Ascending aorta (tissue), 2 donors: ENCODE data around the gene CD274. TPM values are rescaled to one million over a fixed set of nuclear protein-coding genes. Genes with fewer than 3 reads are reported as not detected.

Experiments
- DNase-seq, 2 donors: peaks; one replicate each; pipeline ENCODE4 v3.0.0-alpha.2; 2019; ENCODE audit warnings: low spot score in 2 of 2
- H3K27ac ChIP-seq, 2 donors: fragments of 200-600 bp; sonication (generic); one replicate each; pipeline ENCODE4 v1.5.1; 2016 to 2017; ENCODE audit warnings: mild to moderate bottlenecking in 1 of 2
- H3K27me3 ChIP-seq: fragments of 200-600 bp; sonication (generic); one replicate; pipeline ENCODE4 v1.5.1; 2017
- H3K36me3 ChIP-seq, 2 donors: fragments of 200-600 bp; sonication (generic); one replicate each; pipeline ENCODE4 v1.5.1; 2016
- H3K4me1 ChIP-seq, 2 donors: fragments of 200-600 bp; sonication (generic); one replicate each; pipeline ENCODE4 v1.5.1; 2016 to 2017; ENCODE audit warnings: mild to moderate bottlenecking in 1 of 2
- H3K4me3 ChIP-seq, 2 donors: fragments of 200-600 bp; sonication (generic); one replicate each; pipeline ENCODE4 v1.5.1; 2016 to 2017; ENCODE audit warnings: mild to moderate bottlenecking in 1 of 2
- H3K9me3 ChIP-seq, 2 donors: fragments of 200-600 bp; sonication (generic); one replicate each; pipeline ENCODE4 v1.5.1; 2016
- CTCF ChIP-seq, 3 experiments: fragments of 200-600 bp in 2 of 3; fragments of 450-650 bp in 1 of 3; sonication (generic) in 2 of 3; IDR thresholded peaks; one replicate each; pipeline ENCODE4 v1.5.1; 2016 to 2019; ENCODE audit warnings: antibody characterized with exemption in 3 of 3, mild to moderate bottlenecking in 1 of 3, moderate library complexity in 1 of 3
- intact Hi-C: fragments of 100-400 bp; cut with DNase I; formaldehyde crosslinking; loops from one replicate; pipeline ENCODE4 v1.15.1; 2023
- total RNA-seq: library from RNA; depleted of rRNA; stranded (reverse); fragments of >200 nt; gene quantifications from one replicate; pipeline ENCODE4 v1.1.0, GENCODE V29; 2016

CD274 gene
- total RNA-seq, 1 donor from 2014 or later: 23.8 TPM

GRCh38 chr9:5483306-5483705 is 33.0 kb downstream of the CD274 start:
- Histone ChIP-seq H3K4me3 (no peak overlapping the region), H3K27me3 (no peaks in the 10 kb centered on the region), H3K36me3 (no peaks in the 10 kb centered on the region), H3K27ac (no peak overlapping the region), H3K4me1 (no peaks in the 10 kb centered on the region), H3K9me3 (no peaks in the 10 kb centered on the region)
- no peak for DNase-seq
- no peak for TF ChIP-seq CTCF (IDR thresholded peaks at IDR 0.05)
- intact Hi-C loops: no loop called here

GRCh38 chr9:5485378-5486085 is 35.2 kb downstream of the CD274 start:
- H3K4me1 ChIP-seq: no peaks in the 10 kb centered on the region
- no peak for TF ChIP-seq CTCF (IDR thresholded peaks at IDR 0.05)

GRCh38 chr9:5486988-5487387 is 36.6 kb downstream of the CD274 start:
- no peaks in the 10 kb centered on the region for H3K9me3 ChIP-seq
- no peak overlapping the region for H3K27ac ChIP-seq
- TF ChIP-seq CTCF (IDR thresholded peaks at IDR 0.05): no peak
- H3K36me3 ChIP-seq: no peaks in the 10 kb centered on the region
- no peak overlapping the region for H3K4me3 ChIP-seq
- no peaks in the 10 kb centered on the region for H3K27me3 ChIP-seq
- DNase-seq: no peak
- intact Hi-C loops: no loop called here
- no peaks in the 10 kb centered on the region for H3K4me1 ChIP-seq

More at GRCh38 chr9:5485378-5486085, 35.2 kb downstream of the CD274 start:
- no peak overlapping the region for H3K27ac ChIP-seq
- no peak for DNase-seq
- no peaks in the 10 kb centered on the region for H3K27me3 ChIP-seq
- H3K4me3 ChIP-seq: no peak overlapping the region
- intact Hi-C loops: no loop called here
- H3K36me3 ChIP-seq: no peaks in the 10 kb centered on the region
- H3K9me3 ChIP-seq: no peaks in the 10 kb centered on the region

- Histone ChIP-seq H3K27me3 (no peaks in the 10 kb centered on the region), H3K9me3 (no peaks in the 10 kb centered on the region), H3K36me3 (no peaks in the 10 kb centered on the region), H3K27ac (no peak overlapping the region), H3K4me1 (no peaks in the 10 kb centered on the region), H3K4me3 (no peak overlapping the region)
- intact Hi-C loops: no loop called here
- no peak for DNase-seq
- TF ChIP-seq CTCF (IDR thresholded peaks at IDR 0.05): no peak
Measured at GRCh38 chr9:5488221-5489008, 38.1 kb downstream of the CD274 start.

- intact Hi-C loops: no loop called here
- H3K36me3 ChIP-seq: no peaks in the 10 kb centered on the region
- H3K27me3 ChIP-seq: no peaks in the 10 kb centered on the region
- TF ChIP-seq CTCF (IDR thresholded peaks at IDR 0.05): no peak
- no peaks in the 10 kb centered on the region for H3K9me3 ChIP-seq
- no peak overlapping the region for H3K4me3 ChIP-seq
- no peaks in the 10 kb centered on the region for H3K4me1 ChIP-seq
- H3K27ac ChIP-seq: no peak overlapping the region
- no peak for DNase-seq
Measured at GRCh38 chr9:5489630-5490490, 39.5 kb downstream of the CD274 start.
